GM12878 (cell line): ENCODE data around the gene MYL7. TPM values are rescaled to one million over a fixed set of nuclear protein-coding genes. Genes with fewer than 3 reads are reported as not detected.

Experiments used
- ATAC-seq: fragments of 200-7000 bp; cut with Tn5 transposase; 3 replicates; pipeline ENCODE4 v1.9.1; 2020; ENCODE audit warnings: mild to moderate bottlenecking, moderate library complexity
- BruUV-seq: library from RNA; stranded (reverse); fragments of 400-500 nt; replicated peaks from 2 replicates; lab custom pipeline; 2021; lab: Mats Ljungman, UMichigan
- CTCF ChIA-PET: fragments of 300-600 bp; sonication (Branson Sonifier 250); formaldehyde crosslinking; extraction: SDS; loops from one replicate; lab custom pipeline; 2021; ENCODE audit warnings: inconsistent platforms; lab: Yijun Ruan, JAX
- POLR2A ChIA-PET: fragments of 350-600 bp; formaldehyde crosslinking; extraction: SDS; loops from one replicate; lab custom pipeline; 2021; ENCODE audit warnings: inconsistent platforms; lab: Charles Lee
- RAD21 ChIA-PET: fragments of 300-600 bp; sonication (Branson Sonifier 250); formaldehyde crosslinking; loops from one replicate; lab custom pipeline; 2023; ENCODE audit warnings: antibody characterized with exemption; ENCODE audit not compliant: unreplicated experiment; lab: Charles Lee
- SMC1A ChIA-PET: fragments of 300-600 bp; sonication (Branson Sonifier 250); formaldehyde crosslinking; loops from one replicate; lab custom pipeline; 2023; ENCODE audit not compliant: unreplicated experiment, uncharacterized antibody; lab: Charles Lee
- DNase-seq: peaks from one replicate; pipeline ENCODE4 v3.0.0-alpha.2; 2011; ENCODE audit warnings: low read depth, low spot score
- FAIRE-seq: peaks from 3 replicates; lab custom pipeline; 2011; peaks lifted over from hg19 to GRCh38; lab: Jason Lieb, UNC
- H2AFZ ChIP-seq: 2 replicates; pipeline ENCODE4 v1.6.0; 2011; ENCODE audit warnings: low read depth, low read length, control low read depth; ENCODE audit not compliant: control insufficient read depth
- H3K27ac ChIP-seq: 2 replicates; pipeline ENCODE4 v1.5.1; 2011; ENCODE audit warnings: control low read depth; ENCODE audit not compliant: control insufficient read depth, insufficient read depth
- H3K27me3 ChIP-seq, 2 experiments: replicated peaks in 1 of 2; 2 replicates each; pipeline versions ENCODE4 v1.6.0 to v1.6.1; 2011; ENCODE audit warnings: low read length in 1 of 2; ENCODE audit not compliant: control insufficient read depth in 2 of 2, insufficient read depth in 2 of 2
- H3K36me3 ChIP-seq, 2 experiments: 2 replicates each; pipeline ENCODE4 v1.5.1; 2011; ENCODE audit warnings: low read length in 1 of 2; ENCODE audit not compliant: control insufficient read depth in 2 of 2, insufficient read depth in 2 of 2
- H3K4me1 ChIP-seq: 2 replicates; pipeline ENCODE4 v1.6.1; 2011; ENCODE audit warnings: mild to moderate bottlenecking, low read length, moderate library complexity, mixed read lengths; ENCODE audit not compliant: control insufficient read depth, insufficient read depth
- H3K4me2 ChIP-seq: 2 replicates; pipeline ENCODE4 v1.6.0; 2011; ENCODE audit warnings: control low read depth; ENCODE audit not compliant: control insufficient read depth, insufficient read depth
- H3K4me3 ChIP-seq: fragments of 200-600 bp; sonication (generic); 2 replicates; pipeline ENCODE4 v1.5.1; 2016
- H3K79me2 ChIP-seq: 2 replicates; pipeline ENCODE4 v1.6.0; 2011; ENCODE audit warnings: low read length; ENCODE audit not compliant: control insufficient read depth, insufficient read depth
- H3K9ac ChIP-seq: 2 replicates; pipeline ENCODE4 v1.8.0; 2011; ENCODE audit warnings: low read length, control low read depth, mixed read lengths; ENCODE audit not compliant: control insufficient read depth, insufficient read depth
- H3K9me3 ChIP-seq: replicated peaks from 3 replicates; pipeline ENCODE4 v1.5.1; 2011; ENCODE audit warnings: mild to moderate bottlenecking, low read length; ENCODE audit not compliant: control insufficient read depth, insufficient read depth
- H4K20me1 ChIP-seq: 2 replicates; pipeline ENCODE4 v1.6.0; 2011; ENCODE audit not compliant: control insufficient read depth, insufficient read depth
- ATF7 ChIP-seq: fragments of 450-650 bp; IDR thresholded peaks from 2 replicates; pipeline ENCODE4 v1.6.1; 2016; ENCODE audit warnings: low read depth, mild to moderate bottlenecking
- DPF2 ChIP-seq: fragments of 450-650 bp; IDR thresholded peaks from 2 replicates; pipeline ENCODE4 v1.6.1; 2017; ENCODE audit warnings: mild to moderate bottlenecking
- EGR1 ChIP-seq, 2 experiments: IDR thresholded peaks; 1 replicate in 1 of 2; 2 replicates in 1 of 2; pipeline ENCODE4 v1.6.1; 2011 to 2012; ENCODE audit warnings: low read depth in 2 of 2, low read length in 2 of 2, borderline replicate concordance in 1 of 2, mild to moderate bottlenecking in 1 of 2, moderate library complexity in 1 of 2
- ESRRA ChIP-seq: IDR thresholded peaks from 2 replicates; pipeline ENCODE4 v1.6.1; 2012; ENCODE audit warnings: mild to moderate bottlenecking, low read length, improper control_type of control experiment
- ETV6 ChIP-seq, 2 experiments: fragments of 450-650 bp in 1 of 2; IDR thresholded peaks in 1 of 2; conservative IDR thresholded peaks in 1 of 2; 2 replicates each; pipeline ENCODE4 v1.6.1; 2014; ENCODE audit warnings: antibody characterized with exemption in 1 of 2, borderline replicate concordance in 1 of 2, low read depth in 1 of 2, mild to moderate bottlenecking in 1 of 2, moderate library complexity in 1 of 2
- JUND ChIP-seq: IDR thresholded peaks from 2 replicates; pipeline ENCODE4 v1.6.1; 2012; ENCODE audit warnings: low read depth, mild to moderate bottlenecking, low read length, improper control_type of control experiment, moderate library complexity
- MTA2 ChIP-seq: fragments of 450-650 bp; IDR thresholded peaks from 2 replicates; pipeline ENCODE4 v1.6.1; 2016; ENCODE audit warnings: low read depth, mild to moderate bottlenecking, moderate library complexity
- ZNF207 ChIP-seq: fragments of 450-650 bp; IDR thresholded peaks from 2 replicates; pipeline ENCODE4 v1.6.1; 2014; ENCODE audit warnings: antibody characterized with exemption, mild to moderate bottlenecking, borderline replicate concordance
- WGBS: methylation state at CpG from one replicate; pipeline ENCODE4 v1.1.6; 2016; ENCODE audit warnings: low lambda C conversion rate; ENCODE audit not compliant: insufficient replicate concordance, insufficient coverage; ENCODE audit errors: missing lambda C conversion rate; 5-methylcytosine and 5-hydroxymethylcytosine counted together
- in situ Hi-C: fragments of 300-500 bp; cut with MboI; formaldehyde crosslinking; loops from 9 replicates; pipeline ENCODE4 v1.14.3; 2018; ENCODE audit warnings: mixed read lengths
- intact Hi-C: fragments of 100-400 bp; cut with micrococcal nuclease; formaldehyde crosslinking; loops from one replicate; pipeline ENCODE4 v1.14.2; 2022; ENCODE audit not compliant: unreplicated experiment
- polyA plus RNA-seq, 11 experiments: library from polyadenylated mRNA; depleted of rRNA in 4 of 11; unstranded in 6 of 11; stranded (reverse) in 5 of 11; fragments of >200 nt; fragmentation: Nextera tagmentation in 4 of 11; fragmentation: Illumina TruSeq in 1 of 11; extraction: Ambion mirVana in 4 of 11; extraction: Trizol in 1 of 11; gene quantifications; 1 replicate in 1 of 11; 2 replicates in 10 of 11; pipeline versions ENCODE4 v1.2.1 to v1.2.3, GENCODE V29; 2011 to 2016; ENCODE audit warnings: inconsistent platforms in 2 of 11, missing spikeins in 2 of 11, low read depth in 1 of 11
- total RNA-seq, 4 experiments: library from RNA; depleted of rRNA in 3 of 4; stranded (reverse); fragments of >200 nt in 3 of 4; fragmentation: Illumina TruSeq in 1 of 4; extraction: Trizol in 1 of 4; gene quantifications; 2 replicates each; pipeline versions ENCODE4 v1.2.1 to v1.2.3, GENCODE V29; 2013 to 2021
- TF ChIP-seq, protein P1 (sequence below): fragments of 450-650 bp; IDR thresholded peaks from 2 replicates; pipeline ENCODE4 v1.6.1; 2018; ENCODE audit warnings: borderline replicate concordance, mild to moderate bottlenecking; ENCODE audit not compliant: partially characterized antibody
- TF ChIP-seq, protein P2 (sequence below): IDR thresholded peaks from 2 replicates; pipeline ENCODE4 v1.6.1; 2011; ENCODE audit warnings: borderline replicate concordance, low read depth, mild to moderate bottlenecking, moderate library complexity, mixed read lengths, low read length; ENCODE audit not compliant: insufficient read depth; ENCODE audit errors: extremely low read length
- TF ChIP-seq, protein P3 (sequence below): IDR thresholded peaks from 2 replicates; pipeline ENCODE4 v1.6.1; 2011; ENCODE audit warnings: mild to moderate bottlenecking, low read depth, low read length, moderate library complexity; ENCODE audit not compliant: insufficient replicate concordance
- TF ChIP-seq, protein P4 (sequence below): fragments of 450-650 bp; IDR thresholded peaks from 2 replicates; pipeline ENCODE4 v1.6.1; 2017; ENCODE audit warnings: mild to moderate bottlenecking, moderate library complexity

The MYL7 gene
- total and polyA plus RNA-seq, 10 of the 15 experiments (the other 5 are each of a cell fraction or from before 2014, with no cell fraction given), result 1.9 TPM; not detected in 9

DNA sequence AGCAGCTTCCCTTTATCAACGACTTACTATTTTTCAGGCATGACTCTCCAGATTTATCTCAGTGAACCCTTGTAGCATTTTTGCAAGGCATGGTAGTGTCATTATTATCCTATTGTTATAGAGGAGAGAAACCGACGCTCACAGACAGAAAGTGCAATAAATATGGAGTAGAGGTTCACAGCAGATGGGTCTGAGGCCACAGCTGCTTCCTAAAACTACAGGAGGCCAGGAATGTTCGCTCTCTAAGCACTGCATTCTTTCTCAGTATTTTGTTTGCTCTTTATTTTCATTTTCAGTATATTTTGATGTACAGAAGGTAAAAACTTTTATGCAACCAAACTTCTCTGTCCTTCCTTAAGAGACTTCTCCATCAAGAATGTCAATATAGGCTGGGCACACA, 41.5 kb downstream of the MYL7 start:
- no peak for FAIRE-seq
- H3K36me3 ChIP-seq, result no peaks in the 10 kb centered on the region
- no peaks in the 10 kb centered on the region for H3K79me2 ChIP-seq
- peaks cover 14% of the 10 kb centered on the region for H3K4me1 ChIP-seq
- RAD21 ChIA-PET, result no interaction called here
- CTCF ChIA-PET, result interaction anchor here (1.3 kb wide), 1 partner anchor 23 kb away, joined by 4 read pairs; no protein-coding TSS in a partner anchor
- H3K9ac ChIP-seq, result no peak overlapping the region
- POLR2A ChIA-PET, result no interaction called here
- no peaks in the 10 kb centered on the region for H4K20me1 ChIP-seq
- SMC1A ChIA-PET, result interaction anchor here (1.2 kb wide), 1 partner anchor 18 kb away, joined by 3 read pairs; no protein-coding TSS in a partner anchor
- no peaks in the 10 kb centered on the region for H3K9me3 ChIP-seq
- H3K4me2 ChIP-seq, result no peak overlapping the region
- in situ Hi-C loops (no loop called here), intact Hi-C loops (no loop called here)
- no peak for DNase-seq
- no peak overlapping the region for H3K27ac ChIP-seq
- WGBS, result 14% methylated on average over 4 of the region's 4 CpGs
- no peak for ATAC-seq
- H3K27me3 ChIP-seq, result peaks cover 1 to 3% of the 10 kb centered on the region in 2 experiments; a peak in 1 of 4 replicates
- no peak overlapping the region for H3K4me3 ChIP-seq
- H2AFZ ChIP-seq, result no peak overlapping the region
- BruUV-seq, result no TSS peak
- TF ChIP-seq ZNF207 (no peak), JUND (no peak), MTA2 (no peak), EGR1 (IDR thresholded peaks at IDR 0.05; ENCODE audit: borderline replicate concordance in 1 of 2, low read depth in 2 of 2, low read length in 2 of 2) (no peak), DPF2 (no peak), ATF7 (no peak), ESRRA (no peak), ETV6 (conservative IDR thresholded peaks at IDR 0.05 in 1 of 2, IDR thresholded peaks at IDR 0.05 in 1 of 2; ENCODE audit: borderline replicate concordance in 1 of 2, low read depth in 1 of 2) (no peak)
- TF ChIP-seq, protein P1, sequence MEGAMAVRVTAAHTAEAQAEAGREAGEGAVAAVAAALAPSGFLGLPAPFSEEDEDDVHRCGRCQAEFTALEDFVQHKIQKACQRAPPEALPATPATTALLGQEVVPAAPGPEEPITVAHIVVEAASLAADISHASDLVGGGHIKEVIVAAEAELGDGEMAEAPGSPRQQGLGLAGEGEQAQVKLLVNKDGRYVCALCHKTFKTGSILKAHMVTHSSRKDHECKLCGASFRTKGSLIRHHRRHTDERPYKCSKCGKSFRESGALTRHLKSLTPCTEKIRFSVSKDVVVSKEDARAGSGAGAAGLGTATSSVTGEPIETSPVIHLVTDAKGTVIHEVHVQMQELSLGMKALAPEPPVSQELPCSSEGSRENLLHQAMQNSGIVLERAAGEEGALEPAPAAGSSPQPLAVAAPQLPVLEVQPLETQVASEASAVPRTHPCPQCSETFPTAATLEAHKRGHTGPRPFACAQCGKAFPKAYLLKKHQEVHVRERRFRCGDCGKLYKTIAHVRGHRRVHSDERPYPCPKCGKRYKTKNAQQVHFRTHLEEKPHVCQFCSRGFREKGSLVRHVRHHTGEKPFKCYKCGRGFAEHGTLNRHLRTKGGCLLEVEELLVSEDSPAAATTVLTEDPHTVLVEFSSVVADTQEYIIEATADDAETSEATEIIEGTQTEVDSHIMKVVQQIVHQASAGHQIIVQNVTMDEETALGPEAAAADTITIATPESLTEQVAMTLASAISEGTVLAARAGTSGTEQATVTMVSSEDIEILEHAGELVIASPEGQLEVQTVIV, result no peak
- TF ChIP-seq, protein P2, sequence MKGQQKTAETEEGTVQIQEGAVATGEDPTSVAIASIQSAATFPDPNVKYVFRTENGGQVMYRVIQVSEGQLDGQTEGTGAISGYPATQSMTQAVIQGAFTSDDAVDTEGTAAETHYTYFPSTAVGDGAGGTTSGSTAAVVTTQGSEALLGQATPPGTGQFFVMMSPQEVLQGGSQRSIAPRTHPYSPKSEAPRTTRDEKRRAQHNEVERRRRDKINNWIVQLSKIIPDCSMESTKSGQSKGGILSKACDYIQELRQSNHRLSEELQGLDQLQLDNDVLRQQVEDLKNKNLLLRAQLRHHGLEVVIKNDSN, result no peak
- TF ChIP-seq, protein P3, sequence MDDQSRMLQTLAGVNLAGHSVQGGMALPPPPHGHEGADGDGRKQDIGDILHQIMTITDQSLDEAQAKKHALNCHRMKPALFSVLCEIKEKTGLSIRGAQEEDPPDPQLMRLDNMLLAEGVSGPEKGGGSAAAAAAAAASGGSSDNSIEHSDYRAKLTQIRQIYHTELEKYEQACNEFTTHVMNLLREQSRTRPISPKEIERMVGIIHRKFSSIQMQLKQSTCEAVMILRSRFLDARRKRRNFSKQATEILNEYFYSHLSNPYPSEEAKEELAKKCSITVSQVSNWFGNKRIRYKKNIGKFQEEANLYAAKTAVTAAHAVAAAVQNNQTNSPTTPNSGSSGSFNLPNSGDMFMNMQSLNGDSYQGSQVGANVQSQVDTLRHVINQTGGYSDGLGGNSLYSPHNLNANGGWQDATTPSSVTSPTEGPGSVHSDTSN, result no peak
- TF ChIP-seq, protein P4, sequence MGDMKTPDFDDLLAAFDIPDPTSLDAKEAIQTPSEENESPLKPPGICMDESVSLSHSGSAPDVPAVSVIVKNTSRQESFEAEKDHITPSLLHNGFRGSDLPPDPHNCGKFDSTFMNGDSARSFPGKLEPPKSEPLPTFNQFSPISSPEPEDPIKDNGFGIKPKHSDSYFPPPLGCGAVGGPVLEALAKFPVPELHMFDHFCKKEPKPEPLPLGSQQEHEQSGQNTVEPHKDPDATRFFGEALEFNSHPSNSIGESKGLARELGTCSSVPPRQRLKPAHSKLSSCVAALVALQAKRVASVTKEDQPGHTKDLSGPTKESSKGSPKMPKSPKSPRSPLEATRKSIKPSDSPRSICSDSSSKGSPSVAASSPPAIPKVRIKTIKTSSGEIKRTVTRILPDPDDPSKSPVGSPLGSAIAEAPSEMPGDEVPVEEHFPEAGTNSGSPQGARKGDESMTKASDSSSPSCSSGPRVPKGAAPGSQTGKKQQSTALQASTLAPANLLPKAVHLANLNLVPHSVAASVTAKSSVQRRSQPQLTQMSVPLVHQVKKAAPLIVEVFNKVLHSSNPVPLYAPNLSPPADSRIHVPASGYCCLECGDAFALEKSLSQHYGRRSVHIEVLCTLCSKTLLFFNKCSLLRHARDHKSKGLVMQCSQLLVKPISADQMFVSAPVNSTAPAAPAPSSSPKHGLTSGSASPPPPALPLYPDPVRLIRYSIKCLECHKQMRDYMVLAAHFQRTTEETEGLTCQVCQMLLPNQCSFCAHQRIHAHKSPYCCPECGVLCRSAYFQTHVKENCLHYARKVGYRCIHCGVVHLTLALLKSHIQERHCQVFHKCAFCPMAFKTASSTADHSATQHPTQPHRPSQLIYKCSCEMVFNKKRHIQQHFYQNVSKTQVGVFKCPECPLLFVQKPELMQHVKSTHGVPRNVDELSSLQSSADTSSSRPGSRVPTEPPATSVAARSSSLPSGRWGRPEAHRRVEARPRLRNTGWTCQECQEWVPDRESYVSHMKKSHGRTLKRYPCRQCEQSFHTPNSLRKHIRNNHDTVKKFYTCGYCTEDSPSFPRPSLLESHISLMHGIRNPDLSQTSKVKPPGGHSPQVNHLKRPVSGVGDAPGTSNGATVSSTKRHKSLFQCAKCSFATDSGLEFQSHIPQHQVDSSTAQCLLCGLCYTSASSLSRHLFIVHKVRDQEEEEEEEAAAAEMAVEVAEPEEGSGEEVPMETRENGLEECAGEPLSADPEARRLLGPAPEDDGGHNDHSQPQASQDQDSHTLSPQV, result no peak
